ENCODE measurements around the gene OR6T1. TPM values are rescaled to one million over a fixed set of nuclear protein-coding genes. Genes with fewer than 3 reads are reported as not detected.

OR6T1 gene
- not detected in 2 replicates for total RNA-seq

DNA sequence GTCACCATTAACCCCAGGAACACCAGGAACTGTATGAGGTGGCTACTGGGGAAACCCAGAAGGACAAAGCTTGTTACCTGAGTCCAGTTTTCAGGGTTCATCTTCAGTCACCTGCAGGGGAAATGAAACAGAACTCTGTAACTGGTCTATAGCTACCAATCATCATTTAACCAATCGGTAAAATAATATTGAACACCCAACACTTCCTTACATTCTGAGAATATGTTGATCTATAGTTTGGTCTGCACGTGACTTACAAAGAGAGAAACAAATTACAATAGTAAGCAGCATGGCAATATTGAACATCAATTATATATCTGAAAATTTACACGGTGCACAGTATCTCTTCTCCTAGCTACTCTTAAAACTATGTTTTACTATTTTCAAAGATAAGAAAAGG lies at the start of gene OR6T1:
Gene OR6T1, minus strand, starts transcription at position 101 of the 400 bp plus-strand sequence. Its CDS starts 0 bp downstream, at position 101.

GRCh38 chr11:123977731-123978347 lies 34.2 kb upstream of the OR6T1 start, which contains the start of gene OR10S1:
OR10S1 (minus strand) TSS chr11:123977781; CDS start chr11:123977664, 117 bp downstream.

GRCh38 chr11:123939317-123939716 lies 4.3 kb downstream of the OR6T1 start, which contains the start of gene OR4D5:
OR4D5 (plus strand) TSS chr11:123939617; CDS start chr11:123939617, 0 bp downstream.

GRCh38 chr11:123901867-123902266 lies 41.8 kb downstream of the OR6T1 start, which contains the start of gene OR8D4:
OR8D4 (plus strand) TSS chr11:123902167; CDS start chr11:123906432, 4,265 bp downstream.

Other genes with a start within 250 kb of the OR6T1 start
- gene ZNF202, start 202.2 kb downstream of the OR6T1 start, total RNA-seq, result 6.3 and 8.2 TPM in 2 replicates
- not detected in 2 replicates for gene OR6X1, start 189.3 kb downstream of the OR6T1 start, total RNA-seq
- gene OR6M1, start 137.5 kb downstream of the OR6T1 start, total RNA-seq, result not detected in 2 replicates
- gene TMEM225, start 58.2 kb downstream of the OR6T1 start, total RNA-seq, result not detected in 2 replicates
- not detected in 2 replicates for gene OR8D4, start 41.7 kb downstream of the OR6T1 start, total RNA-seq
- not detected in 2 replicates for gene OR4D5, start 4.2 kb downstream of the OR6T1 start, total RNA-seq
- gene OR10S1, start 33.9 kb upstream of the OR6T1 start, total RNA-seq, result not detected in 2 replicates
- not detected in 2 replicates for gene OR10G6, start 51.3 kb upstream of the OR6T1 start, total RNA-seq
- not detected in 2 replicates for gene OR10G4, start 69.2 kb upstream of the OR6T1 start, total RNA-seq
- gene OR10G9, start 79.2 kb upstream of the OR6T1 start, total RNA-seq, result not detected in 2 replicates
- not detected in 2 replicates for gene OR10G8, start 83.0 kb upstream of the OR6T1 start, total RNA-seq
- gene OR10G7, start 97.5 kb upstream of the OR6T1 start, total RNA-seq, result not detected in 2 replicates
- 18.4 and 21.8 TPM in 2 replicates for gene VWA5A, start 171.6 kb upstream of the OR6T1 start, total RNA-seq
- gene OR10D3, start 239.5 kb upstream of the OR6T1 start, total RNA-seq, result not detected in 2 replicates